HEK293 (cell line): ENCODE data around the gene BRI3.

Experiments
- CTCF ChIA-PET: fragments of 350-600 bp; formaldehyde crosslinking; extraction: SDS; loops from one replicate; lab custom pipeline; 2021; ENCODE audit warnings: antibody characterized with exemption; lab: Yijun Ruan, JAX
- POLR2A ChIA-PET: fragments of 300-600 bp; formaldehyde crosslinking; extraction: SDS; loops from one replicate; lab custom pipeline; 2020; ENCODE audit warnings: antibody characterized with exemption, inconsistent platforms; lab: Yijun Ruan, JAX
- H3K27ac ChIP-seq: fragments of 200-500 bp; sonication (Bioruptor generic); 2 replicates; pipeline ENCODE4 v1.5.1; 2014; ENCODE audit warnings: low read depth, low read length, control low read depth, inconsistent platforms; ENCODE audit errors: extremely low read depth
- H3K36me3 ChIP-seq, 2 experiments: fragments of 200-500 bp in 1 of 2; sonication (Bioruptor generic) in 1 of 2; 1 replicate in 1 of 2; 2 replicates in 1 of 2; pipeline ENCODE4 v1.5.1; 2014 to 2017; ENCODE audit warnings: inconsistent platforms in 2 of 2, low read length in 2 of 2; ENCODE audit not compliant: control insufficient read depth in 2 of 2, insufficient read depth in 1 of 2
- H3K4me1 ChIP-seq: fragments of 200-500 bp; sonication (Bioruptor generic); 2 replicates; pipeline ENCODE4 v1.5.1; 2014; ENCODE audit warnings: mild to moderate bottlenecking, low read length, inconsistent platforms; ENCODE audit not compliant: control insufficient read depth, insufficient read depth
- H3K4me3 ChIP-seq: 2 replicates; pipeline ENCODE4 v1.5.1; 2011; ENCODE audit warnings: low read depth, mild to moderate bottlenecking, control low read depth, low read length, moderate library complexity
- H3K9me3 ChIP-seq: fragments of 200-500 bp; sonication (Bioruptor generic); 2 replicates; pipeline ENCODE4 v1.5.1; 2014; ENCODE audit warnings: low read depth, low read length, inconsistent platforms; ENCODE audit not compliant: control insufficient read depth, insufficient read depth
- EGR2 ChIP-seq: fragments of 450-650 bp; formaldehyde crosslinking; IDR thresholded peaks from 2 replicates; pipeline ENCODE4 v1.5.1; 2016; ENCODE audit warnings: low read depth, missing biosample characterization, missing genetic modification characterization
- KLF8 ChIP-seq: fragments of 450-650 bp; formaldehyde crosslinking; IDR thresholded peaks from 2 replicates; pipeline ENCODE4 v1.5.1; 2016; ENCODE audit warnings: missing biosample characterization, missing genetic modification characterization
- OSR2 ChIP-seq: fragments of 450-650 bp; formaldehyde crosslinking; IDR thresholded peaks from 2 replicates; pipeline ENCODE4 v1.5.1; 2016; ENCODE audit warnings: missing biosample characterization, missing genetic modification characterization
- SCRT2 ChIP-seq: fragments of 450-650 bp; formaldehyde crosslinking; IDR thresholded peaks from 2 replicates; pipeline ENCODE4 v1.5.1; 2016; ENCODE audit warnings: missing biosample characterization, missing genetic modification characterization
- ZBTB1 ChIP-seq: fragments of 450-650 bp; formaldehyde crosslinking; IDR thresholded peaks from 2 replicates; pipeline ENCODE4 v1.5.1; 2016; ENCODE audit warnings: missing biosample characterization, missing genetic modification characterization
- ZBTB17 ChIP-seq: fragments of 450-650 bp; formaldehyde crosslinking; IDR thresholded peaks from 2 replicates; pipeline ENCODE4 v1.5.1; 2016; ENCODE audit warnings: missing biosample characterization, missing genetic modification characterization
- ZBTB8A ChIP-seq: fragments of 450-650 bp; formaldehyde crosslinking; IDR thresholded peaks from 2 replicates; pipeline ENCODE4 v1.5.1; 2016; ENCODE audit warnings: missing biosample characterization, missing genetic modification characterization
- ZFHX2 ChIP-seq: fragments of 450-650 bp; formaldehyde crosslinking; conservative IDR thresholded peaks from 2 replicates; pipeline ENCODE4 v1.5.1; 2016; ENCODE audit warnings: missing biosample characterization, missing genetic modification characterization
- ZFP3 ChIP-seq: fragments of 450-650 bp; formaldehyde crosslinking; IDR thresholded peaks from 2 replicates; pipeline ENCODE4 v1.5.1; 2016; ENCODE audit warnings: low read depth, missing biosample characterization, missing genetic modification characterization
- ZNF335 ChIP-seq: fragments of 450-650 bp; formaldehyde crosslinking; conservative IDR thresholded peaks from 2 replicates; pipeline ENCODE4 v1.5.1; 2016; ENCODE audit warnings: missing biosample characterization, missing genetic modification characterization
- ZNF37A ChIP-seq: fragments of 450-650 bp; IDR thresholded peaks from 2 replicates; pipeline ENCODE4 v1.5.1; 2018; ENCODE audit warnings: missing biosample characterization, missing genetic modification characterization
- ZNF510 ChIP-seq: fragments of 450-650 bp; formaldehyde crosslinking; IDR thresholded peaks from 2 replicates; pipeline ENCODE4 v1.5.1; 2018; ENCODE audit warnings: mild to moderate bottlenecking, missing genetic modification characterization, missing biosample characterization; ENCODE audit not compliant: insufficient replicate concordance
- ZNF76 ChIP-seq: fragments of 450-650 bp; formaldehyde crosslinking; IDR thresholded peaks from 2 replicates; pipeline ENCODE4; 2016; ENCODE audit warnings: low read depth, missing biosample characterization, missing genetic modification characterization, borderline replicate concordance
- TF ChIP-seq, protein P1 (sequence below): fragments of 450-650 bp; formaldehyde crosslinking; conservative IDR thresholded peaks from 2 replicates; pipeline ENCODE4 v1.5.1; 2016; ENCODE audit warnings: low read depth, missing biosample characterization, missing genetic modification characterization
- TF ChIP-seq, protein P2 (sequence below): fragments of 450-650 bp; formaldehyde crosslinking; IDR thresholded peaks from 2 replicates; pipeline ENCODE4 v1.5.1; 2016; ENCODE audit warnings: missing biosample characterization, missing genetic modification characterization
- TF ChIP-seq, protein P3 (sequence below): fragments of 450-650 bp; formaldehyde crosslinking; IDR thresholded peaks from 2 replicates; pipeline ENCODE4 v1.5.0; 2017; ENCODE audit warnings: missing biosample characterization, missing genetic modification characterization, borderline replicate concordance
- TF ChIP-seq, protein P4 (sequence below): fragments of 450-650 bp; formaldehyde crosslinking; IDR thresholded peaks from 2 replicates; pipeline ENCODE4 v1.5.1; 2017; ENCODE audit warnings: missing biosample characterization, missing genetic modification characterization
- TF ChIP-seq, protein P5 (sequence below): fragments of 450-650 bp; formaldehyde crosslinking; IDR thresholded peaks from 2 replicates; pipeline ENCODE4 v1.5.1; 2016; ENCODE audit warnings: missing biosample characterization, missing genetic modification characterization

BRI3 gene

DNA sequence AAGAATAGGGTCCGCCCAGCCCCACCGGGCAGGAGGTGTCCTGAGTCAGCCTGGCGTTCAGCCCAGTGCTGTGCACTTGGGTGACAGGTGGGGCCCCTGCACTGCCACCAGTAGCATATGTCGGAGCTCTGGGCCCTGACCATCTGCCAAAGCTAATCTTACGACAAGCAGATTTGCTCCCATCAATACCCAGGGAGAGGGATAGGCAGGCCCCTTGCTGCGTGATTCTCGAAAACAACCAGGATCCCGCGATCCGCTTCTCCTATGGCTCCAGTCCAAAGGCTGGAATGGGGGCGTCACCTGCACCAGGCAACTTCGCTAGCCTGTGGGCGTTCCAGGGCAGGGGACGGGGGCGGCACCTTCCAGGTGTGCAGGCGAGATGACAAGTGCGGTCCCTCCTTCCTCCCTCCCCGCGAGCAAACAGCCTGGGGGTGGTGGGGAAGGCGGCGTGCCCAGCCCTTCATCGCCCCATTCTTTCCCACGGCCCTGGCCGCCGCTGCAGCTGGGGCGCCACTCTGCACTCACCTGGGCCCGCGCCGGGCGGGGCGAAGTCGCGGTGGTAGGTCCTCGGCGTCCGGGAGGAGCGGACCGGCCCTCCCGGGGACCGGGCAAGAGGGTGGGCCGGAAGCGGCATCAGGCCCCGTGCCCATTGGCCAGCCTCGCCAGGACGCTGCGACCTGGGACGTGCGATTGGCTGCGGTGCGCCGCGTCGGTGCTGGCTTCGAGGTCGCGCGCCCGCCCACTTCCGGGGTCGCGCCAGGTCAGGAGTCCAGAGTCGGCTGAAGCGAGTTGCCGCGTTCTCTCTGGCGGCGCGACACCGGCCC lies 29.7 kb upstream of the BRI3 start, which contains the start of gene TECPR1 (continued):
- TF ChIP-seq, protein P1, sequence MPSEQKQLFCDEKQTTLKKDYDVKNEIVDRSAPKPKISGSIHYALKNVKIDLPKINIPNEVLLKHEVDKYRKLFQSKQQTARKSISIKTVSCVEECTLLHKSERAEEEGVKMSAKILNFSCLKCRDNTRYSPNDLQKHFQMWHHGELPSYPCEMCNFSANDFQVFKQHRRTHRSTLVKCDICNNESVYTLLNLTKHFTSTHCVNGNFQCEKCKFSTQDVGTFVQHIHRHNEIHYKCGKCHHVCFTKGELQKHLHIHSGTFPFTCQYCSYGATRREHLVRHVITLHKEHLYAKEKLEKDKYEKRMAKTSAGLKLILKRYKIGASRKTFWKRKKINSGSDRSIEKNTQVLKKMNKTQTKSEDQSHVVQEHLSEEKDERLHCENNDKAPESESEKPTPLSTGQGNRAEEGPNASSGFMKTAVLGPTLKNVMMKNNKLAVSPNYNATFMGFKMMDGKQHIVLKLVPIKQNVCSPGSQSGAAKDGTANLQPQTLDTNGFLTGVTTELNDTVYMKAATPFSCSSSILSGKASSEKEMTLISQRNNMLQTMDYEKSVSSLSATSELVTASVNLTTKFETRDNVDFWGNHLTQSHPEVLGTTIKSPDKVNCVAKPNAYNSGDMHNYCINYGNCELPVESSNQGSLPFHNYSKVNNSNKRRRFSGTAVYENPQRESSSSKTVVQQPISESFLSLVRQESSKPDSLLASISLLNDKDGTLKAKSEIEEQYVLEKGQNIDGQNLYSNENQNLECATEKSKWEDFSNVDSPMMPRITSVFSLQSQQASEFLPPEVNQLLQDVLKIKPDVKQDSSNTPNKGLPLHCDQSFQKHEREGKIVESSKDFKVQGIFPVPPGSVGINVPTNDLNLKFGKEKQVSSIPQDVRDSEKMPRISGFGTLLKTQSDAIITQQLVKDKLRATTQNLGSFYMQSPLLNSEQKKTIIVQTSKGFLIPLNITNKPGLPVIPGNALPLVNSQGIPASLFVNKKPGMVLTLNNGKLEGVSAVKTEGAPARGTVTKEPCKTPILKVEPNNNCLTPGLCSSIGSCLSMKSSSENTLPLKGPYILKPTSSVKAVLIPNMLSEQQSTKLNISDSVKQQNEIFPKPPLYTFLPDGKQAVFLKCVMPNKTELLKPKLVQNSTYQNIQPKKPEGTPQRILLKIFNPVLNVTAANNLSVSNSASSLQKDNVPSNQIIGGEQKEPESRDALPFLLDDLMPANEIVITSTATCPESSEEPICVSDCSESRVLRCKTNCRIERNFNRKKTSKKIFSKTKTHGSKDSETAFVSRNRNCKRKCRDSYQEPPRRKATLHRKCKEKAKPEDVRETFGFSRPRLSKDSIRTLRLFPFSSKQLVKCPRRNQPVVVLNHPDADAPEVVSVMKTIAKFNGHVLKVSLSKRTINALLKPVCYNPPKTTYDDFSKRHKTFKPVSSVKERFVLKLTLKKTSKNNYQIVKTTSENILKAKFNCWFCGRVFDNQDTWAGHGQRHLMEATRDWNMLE (tag by site-specific recombination): no peak
- no peak for TF ChIP-seq ZFP3 (tag by site-specific recombination)
- no peak for TF ChIP-seq ZNF37A (tag by site-specific recombination)
- no peak for TF ChIP-seq ZNF510

DNA sequence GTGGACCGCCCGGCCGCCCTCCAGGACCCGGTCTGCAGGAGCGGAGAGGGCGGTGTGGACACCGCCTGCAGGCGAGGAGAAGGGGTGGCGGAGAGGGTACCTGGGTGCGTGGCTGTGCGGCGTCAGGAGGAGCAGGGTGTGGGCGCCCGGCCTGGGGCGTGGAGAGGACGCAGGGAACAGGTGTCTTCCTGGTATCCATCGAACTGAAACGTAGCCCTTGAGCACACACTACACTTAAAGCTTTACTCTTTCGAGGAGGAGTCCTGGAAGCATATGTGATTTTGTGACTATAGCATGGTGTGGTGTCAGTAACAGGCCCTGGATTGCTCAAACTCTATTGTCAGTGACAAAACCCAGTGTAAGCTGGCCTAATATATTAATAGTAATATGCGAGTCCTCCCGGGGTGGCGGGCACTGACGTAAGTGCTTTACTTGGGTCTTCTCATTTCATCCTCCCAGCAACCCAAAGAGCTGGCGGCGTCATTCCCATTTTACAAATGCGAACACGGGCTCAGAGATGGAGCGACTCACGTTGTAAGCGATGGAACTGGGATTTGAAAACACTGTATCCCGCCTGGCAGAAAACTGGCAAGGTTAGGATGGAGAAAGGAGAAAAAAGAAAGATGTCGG lies 28.9 kb upstream of the BRI3 start:
- Histone ChIP-seq H3K9me3 (no peaks in the 10 kb centered on the region), H3K36me3 (peaks cover 4 to 11% of the 10 kb centered on the region in 2 experiments), H3K27ac (peak overlapping the region; percentile 67; the same call in 1 of the 2 replicates), H3K4me3 (peak overlapping the region; percentile 92), H3K4me1 (peaks cover 2% of the 10 kb centered on the region; the same call in 1 of the 2 replicates)
- ChIA-PET POLR2A (interaction anchor here (1.3 kb wide), 1 partner anchor 13 kb away, joined by 4 read pairs; no protein-coding TSS in a partner anchor), CTCF (interaction anchor here (0.6 to 1.0 kb wide), 2 partner anchors 11 to 169 kb away, joined by 3 read pairs; no protein-coding TSS in a partner anchor)
- TF ChIP-seq ZBTB1 (tag by site-specific recombination) (0 out of 2 replicates have a peak, but pooled peaks have one; percentile 55), KLF8 (no peak), EGR2 (peak; percentile 43; the same call in 1 of the 2 replicates), ZNF76 (tag by site-specific recombination) (peak; percentile 13; the same call in 1 of the 2 replicates), OSR2 (no peak), ZFHX2 (tag by site-specific recombination) (peak; percentile 5; the same call in 1 of the 2 replicates), SCRT2 (peak; percentile 87), ZBTB17 (tag by site-specific recombination) (peak; percentile 19; the same call in 1 of the 2 replicates), ZNF335 (peak; percentile 80), ZBTB8A (tag by site-specific recombination) (peak; percentile 6; the same call in 1 of the 2 replicates)
- TF ChIP-seq, protein P2, sequence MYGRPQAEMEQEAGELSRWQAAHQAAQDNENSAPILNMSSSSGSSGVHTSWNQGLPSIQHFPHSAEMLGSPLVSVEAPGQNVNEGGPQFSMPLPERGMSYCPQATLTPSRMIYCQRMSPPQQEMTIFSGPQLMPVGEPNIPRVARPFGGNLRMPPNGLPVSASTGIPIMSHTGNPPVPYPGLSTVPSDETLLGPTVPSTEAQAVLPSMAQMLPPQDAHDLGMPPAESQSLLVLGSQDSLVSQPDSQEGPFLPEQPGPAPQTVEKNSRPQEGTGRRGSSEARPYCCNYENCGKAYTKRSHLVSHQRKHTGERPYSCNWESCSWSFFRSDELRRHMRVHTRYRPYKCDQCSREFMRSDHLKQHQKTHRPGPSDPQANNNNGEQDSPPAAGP (tag by site-specific recombination): peak; percentile 43; the same call in 1 of the 2 replicates
- TF ChIP-seq, protein P3, sequence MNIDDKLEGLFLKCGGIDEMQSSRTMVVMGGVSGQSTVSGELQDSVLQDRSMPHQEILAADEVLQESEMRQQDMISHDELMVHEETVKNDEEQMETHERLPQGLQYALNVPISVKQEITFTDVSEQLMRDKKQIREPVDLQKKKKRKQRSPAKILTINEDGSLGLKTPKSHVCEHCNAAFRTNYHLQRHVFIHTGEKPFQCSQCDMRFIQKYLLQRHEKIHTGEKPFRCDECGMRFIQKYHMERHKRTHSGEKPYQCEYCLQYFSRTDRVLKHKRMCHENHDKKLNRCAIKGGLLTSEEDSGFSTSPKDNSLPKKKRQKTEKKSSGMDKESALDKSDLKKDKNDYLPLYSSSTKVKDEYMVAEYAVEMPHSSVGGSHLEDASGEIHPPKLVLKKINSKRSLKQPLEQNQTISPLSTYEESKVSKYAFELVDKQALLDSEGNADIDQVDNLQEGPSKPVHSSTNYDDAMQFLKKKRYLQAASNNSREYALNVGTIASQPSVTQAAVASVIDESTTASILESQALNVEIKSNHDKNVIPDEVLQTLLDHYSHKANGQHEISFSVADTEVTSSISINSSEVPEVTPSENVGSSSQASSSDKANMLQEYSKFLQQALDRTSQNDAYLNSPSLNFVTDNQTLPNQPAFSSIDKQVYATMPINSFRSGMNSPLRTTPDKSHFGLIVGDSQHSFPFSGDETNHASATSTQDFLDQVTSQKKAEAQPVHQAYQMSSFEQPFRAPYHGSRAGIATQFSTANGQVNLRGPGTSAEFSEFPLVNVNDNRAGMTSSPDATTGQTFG (tag by site-specific recombination): no peak
- TF ChIP-seq, protein P4, sequence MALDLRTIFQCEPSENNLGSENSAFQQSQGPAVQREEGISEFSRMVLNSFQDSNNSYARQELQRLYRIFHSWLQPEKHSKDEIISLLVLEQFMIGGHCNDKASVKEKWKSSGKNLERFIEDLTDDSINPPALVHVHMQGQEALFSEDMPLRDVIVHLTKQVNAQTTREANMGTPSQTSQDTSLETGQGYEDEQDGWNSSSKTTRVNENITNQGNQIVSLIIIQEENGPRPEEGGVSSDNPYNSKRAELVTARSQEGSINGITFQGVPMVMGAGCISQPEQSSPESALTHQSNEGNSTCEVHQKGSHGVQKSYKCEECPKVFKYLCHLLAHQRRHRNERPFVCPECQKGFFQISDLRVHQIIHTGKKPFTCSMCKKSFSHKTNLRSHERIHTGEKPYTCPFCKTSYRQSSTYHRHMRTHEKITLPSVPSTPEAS (tag by site-specific recombination): no peak
- TF ChIP-seq, protein P5, sequence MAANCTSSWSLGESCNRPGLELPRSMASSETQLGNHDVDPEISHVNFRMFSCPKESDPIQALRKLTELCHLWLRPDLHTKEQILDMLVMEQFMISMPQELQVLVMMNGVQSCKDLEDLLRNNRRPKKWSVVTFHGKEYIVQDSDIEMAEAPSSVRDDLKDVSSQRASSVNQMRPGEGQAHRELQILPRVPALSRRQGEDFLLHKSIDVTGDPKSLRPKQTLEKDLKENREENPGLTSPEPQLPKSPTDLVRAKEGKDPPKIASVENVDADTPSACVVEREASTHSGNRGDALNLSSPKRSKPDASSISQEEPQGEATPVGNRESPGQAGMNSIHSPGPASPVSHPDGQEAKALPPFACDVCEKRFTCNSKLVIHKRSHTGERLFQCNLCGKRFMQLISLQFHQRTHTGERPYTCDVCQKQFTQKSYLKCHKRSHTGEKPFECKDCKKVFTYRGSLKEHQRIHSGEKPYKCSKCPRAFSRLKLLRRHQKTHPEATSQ (tag by site-specific recombination): 0 out of 2 replicates have a peak, but pooled peaks have one; percentile 7
